Measurements from ENCODE around the gene ZBTB20. TPM values are rescaled to one million over a fixed set of nuclear protein-coding genes. Genes with fewer than 3 reads are reported as not detected.

ZBTB20 gene
- polyA plus RNA-seq, 3 donors: 1.3 to 3.2 (median 2.0) TPM

GRCh38 chr3:114417265-114417664 is 729.8 kb downstream of the ZBTB20 start:
- Histone ChIP-seq H3K27ac (ENCODE audit: low read depth in 1 of 2, low read length in 2 of 2) (no peak overlapping the region), H3K79me2 (ENCODE audit: insufficient read depth, low read length) (no peaks in the 10 kb centered on the region), H3K36me3 (replicated peaks in 1 of 2; ENCODE audit: control insufficient read depth in 1 of 2, insufficient read depth in 2 of 2, low read length in 2 of 2) (no peaks in the 10 kb centered on the region), H3K27me3 (ENCODE audit: control insufficient read depth in 2 of 2, insufficient read depth in 2 of 2, low read length in 2 of 2) (no peaks in the 10 kb centered on the region), H4K20me1 (ENCODE audit: insufficient read depth, low read length) (no peaks in the 10 kb centered on the region), H3K9me3 (replicated peaks in 1 of 2; ENCODE audit: control insufficient read depth in 1 of 2, insufficient read depth in 1 of 2, low read length in 2 of 2) (no peaks in the 10 kb centered on the region), H2AFZ (ENCODE audit: insufficient read depth, low read depth, low read length, poor library complexity, severe bottlenecking) (no peak overlapping the region), H3K9ac (ENCODE audit: insufficient read depth, low read length, poor library complexity, severe bottlenecking) (no peak overlapping the region), H3K4me1 (ENCODE audit: control insufficient read depth in 1 of 2, insufficient read depth in 2 of 2, low read length in 2 of 2) (no peaks in the 10 kb centered on the region), H3K4me2 (replicated peaks; ENCODE audit: extremely low read depth, low read length, poor library complexity, severe bottlenecking) (no peak overlapping the region), H3K4me3 (replicated peaks in 1 of 3; ENCODE audit: low read depth in 2 of 3, low read length in 3 of 3) (no peak overlapping the region)
- Mint-ChIP-seq H3K27ac (no peak overlapping the region), H3K27me3 (ENCODE audit: low read depth in 3 of 3) (peaks cover 0 to 2% (median 0%) of the 10 kb centered on the region in 3 donors), H3K36me3 (no peaks in the 10 kb centered on the region), H3K9me3 (no peaks in the 10 kb centered on the region), H3K4me3 (no peak overlapping the region), H3K4me1 (peaks cover 3% of the 10 kb centered on the region)
- no peak for DNase-seq
- WGBS (ENCODE audit: insufficient coverage): no CpG with 5 or more reads among the region's 5 CpGs
- TF ChIP-seq, protein P1, sequence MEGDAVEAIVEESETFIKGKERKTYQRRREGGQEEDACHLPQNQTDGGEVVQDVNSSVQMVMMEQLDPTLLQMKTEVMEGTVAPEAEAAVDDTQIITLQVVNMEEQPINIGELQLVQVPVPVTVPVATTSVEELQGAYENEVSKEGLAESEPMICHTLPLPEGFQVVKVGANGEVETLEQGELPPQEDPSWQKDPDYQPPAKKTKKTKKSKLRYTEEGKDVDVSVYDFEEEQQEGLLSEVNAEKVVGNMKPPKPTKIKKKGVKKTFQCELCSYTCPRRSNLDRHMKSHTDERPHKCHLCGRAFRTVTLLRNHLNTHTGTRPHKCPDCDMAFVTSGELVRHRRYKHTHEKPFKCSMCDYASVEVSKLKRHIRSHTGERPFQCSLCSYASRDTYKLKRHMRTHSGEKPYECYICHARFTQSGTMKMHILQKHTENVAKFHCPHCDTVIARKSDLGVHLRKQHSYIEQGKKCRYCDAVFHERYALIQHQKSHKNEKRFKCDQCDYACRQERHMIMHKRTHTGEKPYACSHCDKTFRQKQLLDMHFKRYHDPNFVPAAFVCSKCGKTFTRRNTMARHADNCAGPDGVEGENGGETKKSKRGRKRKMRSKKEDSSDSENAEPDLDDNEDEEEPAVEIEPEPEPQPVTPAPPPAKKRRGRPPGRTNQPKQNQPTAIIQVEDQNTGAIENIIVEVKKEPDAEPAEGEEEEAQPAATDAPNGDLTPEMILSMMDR (IDR thresholded peaks at IDR 0.05): no peak
- intact Hi-C loops (cut with micrococcal nuclease): no loop called here

DNA sequence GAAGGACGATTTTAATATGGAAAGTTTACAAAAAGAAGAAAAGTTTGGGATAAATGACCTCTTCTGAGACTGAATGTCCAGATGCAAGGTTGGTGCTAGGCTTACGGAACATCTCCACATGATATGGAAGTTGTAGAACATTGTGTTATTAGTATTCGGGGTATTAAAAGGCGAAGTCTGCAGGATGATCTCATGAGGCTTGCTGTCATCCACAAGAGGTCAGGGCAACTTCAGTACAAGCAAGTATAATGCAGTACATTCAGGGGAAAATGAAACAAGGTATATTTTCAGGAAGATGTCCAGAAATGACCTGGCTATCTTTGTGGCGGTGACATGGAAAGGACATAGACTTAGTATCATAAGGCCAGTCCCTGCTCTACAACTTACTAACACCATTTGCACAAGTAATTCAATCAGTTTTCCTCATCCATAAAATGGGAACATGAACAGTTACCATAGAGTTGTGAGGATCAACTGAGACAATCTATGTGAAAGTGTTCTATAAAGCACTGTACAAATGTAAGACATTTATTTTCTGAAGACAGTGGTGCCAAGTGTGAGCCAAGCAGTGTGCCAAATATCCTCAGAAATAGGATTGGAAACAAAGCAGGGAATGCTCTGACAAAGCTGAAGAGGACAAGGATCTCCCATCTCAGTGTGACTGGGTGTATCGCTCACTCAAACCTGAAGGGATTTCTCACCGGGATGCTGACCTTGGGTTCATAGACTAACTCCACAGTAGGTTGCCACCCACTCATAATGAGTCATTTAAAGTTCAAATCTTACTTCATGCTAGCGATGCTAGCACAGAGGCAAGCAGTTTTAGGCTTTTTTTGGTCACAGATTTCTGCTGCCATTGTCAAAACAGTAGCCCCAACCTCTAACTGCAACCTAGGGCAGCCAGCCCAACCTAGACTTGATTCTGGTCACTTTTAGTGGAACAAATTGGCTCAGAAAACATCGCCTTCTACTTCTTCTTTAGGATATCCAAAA is 735.0 kb downstream of the ZBTB20 start:
- H2AFZ ChIP-seq (ENCODE audit: insufficient read depth, low read depth, low read length, poor library complexity, severe bottlenecking): no peak overlapping the region
- TF ChIP-seq, protein P1 (IDR thresholded peaks at IDR 0.05): no peak
- no peaks in the 10 kb centered on the region for H3K27me3 ChIP-seq (ENCODE audit: control insufficient read depth in 2 of 2, insufficient read depth in 2 of 2, low read length in 2 of 2)
- 97% methylated on average over 8 of the region's 9 CpGs for WGBS (ENCODE audit: insufficient coverage)
- H4K20me1 ChIP-seq (ENCODE audit: insufficient read depth, low read length): no peaks in the 10 kb centered on the region
- no peak overlapping the region for H3K4me3 Mint-ChIP-seq
- no peaks in the 10 kb centered on the region for H3K9me3 Mint-ChIP-seq
- H3K27ac ChIP-seq (ENCODE audit: low read depth in 1 of 2, low read length in 2 of 2): no peak overlapping the region
- no peaks in the 10 kb centered on the region for H3K4me1 ChIP-seq (ENCODE audit: control insufficient read depth in 1 of 2, insufficient read depth in 2 of 2, low read length in 2 of 2)
- no peak for DNase-seq
- H3K9me3 ChIP-seq (replicated peaks in 1 of 2; ENCODE audit: control insufficient read depth in 1 of 2, insufficient read depth in 1 of 2, low read length in 2 of 2): no peaks in the 10 kb centered on the region
- no peak overlapping the region for H3K4me2 ChIP-seq (replicated peaks; ENCODE audit: extremely low read depth, low read length, poor library complexity, severe bottlenecking)
- H3K27me3 Mint-ChIP-seq (ENCODE audit: low read depth in 3 of 3): no peaks in the 10 kb centered on the region
- no peaks in the 10 kb centered on the region for H3K36me3 Mint-ChIP-seq
- H3K9ac ChIP-seq (ENCODE audit: insufficient read depth, low read length, poor library complexity, severe bottlenecking): no peak overlapping the region
- no peak overlapping the region for H3K27ac Mint-ChIP-seq
- H3K36me3 ChIP-seq (replicated peaks in 1 of 2; ENCODE audit: control insufficient read depth in 1 of 2, insufficient read depth in 2 of 2, low read length in 2 of 2): no peaks in the 10 kb centered on the region
- H3K4me3 ChIP-seq (replicated peaks in 1 of 3; ENCODE audit: low read depth in 2 of 3, low read length in 3 of 3): no peak overlapping the region
- H3K79me2 ChIP-seq (ENCODE audit: insufficient read depth, low read length): no peaks in the 10 kb centered on the region
- intact Hi-C loops (cut with micrococcal nuclease): no loop called here
- no peaks in the 10 kb centered on the region for H3K4me1 Mint-ChIP-seq

Data from CD14-positive monocyte (primary cell).